CD1c-positive myeloid dendritic cell (primary cell): ENCODE measurements around the gene PDE3B.
"Not testable (repeated sequence)": the region's sequence is repeated elsewhere in the genome, so short reads cannot be mapped to it uniquely, and the experiment has no call there.

ENCODE experiments used
- DNase-seq: peaks from one replicate; pipeline ENCODE4 v3.0.0-alpha.2; 2016; ENCODE audit errors: extremely low spot score

The PDE3B gene

DNA sequence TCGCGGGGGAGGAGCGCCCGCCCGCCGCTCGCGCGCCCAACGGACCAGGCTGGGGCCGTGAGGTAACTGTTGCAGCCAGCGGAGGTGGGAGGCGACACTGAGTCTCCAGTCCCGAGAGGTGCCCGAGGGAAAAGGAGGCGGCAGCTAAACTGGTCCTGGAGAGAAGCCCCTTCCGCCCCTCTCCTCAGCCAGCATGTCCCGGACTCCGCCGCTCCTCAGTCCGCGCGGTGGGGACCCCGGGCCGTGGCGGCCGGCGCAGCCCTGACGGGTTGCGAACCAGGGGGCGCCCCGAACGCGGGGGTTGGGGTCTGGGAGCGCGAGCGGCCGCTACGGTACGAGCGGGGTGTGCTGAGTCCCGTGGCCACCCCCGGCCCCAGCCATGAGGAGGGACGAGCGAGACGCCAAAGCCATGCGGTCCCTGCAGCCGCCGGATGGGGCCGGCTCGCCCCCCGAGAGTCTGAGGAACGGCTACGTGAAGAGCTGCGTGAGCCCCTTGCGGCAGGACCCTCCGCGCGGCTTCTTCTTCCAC is at the start of gene PDE3B:
TSS of gene PDE3B (plus strand) at position 108 of the 529 bp plus-strand sequence. CDS start at position 380, 272 bp downstream.
- no peak for DNase-seq

DNA sequence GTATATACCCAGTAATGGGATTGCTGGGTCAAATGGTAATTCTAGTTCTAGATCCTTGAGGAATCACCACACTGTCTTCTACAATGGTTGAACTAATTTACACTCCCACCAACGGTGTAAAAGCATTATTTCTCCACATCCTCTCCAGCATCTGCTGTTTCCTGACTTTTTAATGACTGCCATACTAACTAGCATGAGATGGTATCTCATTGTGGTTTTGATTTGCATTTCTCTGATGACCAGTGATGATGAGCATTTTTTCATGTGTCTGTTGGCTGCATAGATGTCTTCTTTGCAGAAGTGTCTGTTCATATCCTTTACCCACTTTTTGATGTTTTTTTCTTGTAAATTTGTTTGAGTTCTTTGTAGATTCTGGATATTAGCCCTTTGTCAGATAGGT is 48.3 kb upstream of the PDE3B start:
- not testable (repeated sequence) for DNase-seq

DNA sequence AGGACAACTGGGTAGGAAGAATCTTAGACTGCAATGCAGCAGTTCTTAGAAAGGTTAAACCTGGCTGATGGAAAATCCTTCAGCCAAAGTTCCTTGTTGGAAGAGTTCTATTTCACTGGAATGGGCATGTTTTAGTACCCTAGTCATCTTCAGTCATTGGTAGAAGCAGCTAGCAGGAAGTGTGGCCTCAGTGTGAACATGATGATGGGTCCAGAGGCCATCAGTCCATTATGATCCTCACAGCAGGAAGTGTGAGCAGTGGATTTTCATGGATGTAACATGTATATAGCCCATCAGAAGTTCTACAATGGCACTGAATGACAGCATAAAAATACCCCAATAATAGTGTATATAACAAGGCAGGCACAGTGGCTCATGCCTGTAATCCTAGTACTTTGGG is 35.9 kb upstream of the PDE3B start:
- DNase-seq: no peak

DNA sequence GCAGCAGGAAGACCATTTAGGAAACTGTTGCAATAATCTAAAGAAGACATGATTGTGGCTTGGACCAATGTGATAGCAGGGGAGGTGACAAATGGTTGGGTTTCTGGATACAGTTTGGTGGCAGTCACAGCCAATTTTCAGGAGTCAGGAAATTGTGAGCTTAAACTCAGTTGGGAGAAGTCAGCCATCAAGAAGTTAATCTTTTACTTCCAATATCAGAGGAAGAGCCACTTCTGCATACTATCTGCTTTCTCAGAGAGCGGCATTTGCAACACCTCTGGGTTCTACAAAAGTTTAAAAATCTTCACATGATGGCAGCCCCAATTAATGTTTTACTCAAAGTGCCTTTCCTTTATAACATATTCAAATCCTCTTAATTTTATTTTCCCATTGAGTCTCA is 33.7 kb upstream of the PDE3B start:
- DNase-seq: no peak

DNA sequence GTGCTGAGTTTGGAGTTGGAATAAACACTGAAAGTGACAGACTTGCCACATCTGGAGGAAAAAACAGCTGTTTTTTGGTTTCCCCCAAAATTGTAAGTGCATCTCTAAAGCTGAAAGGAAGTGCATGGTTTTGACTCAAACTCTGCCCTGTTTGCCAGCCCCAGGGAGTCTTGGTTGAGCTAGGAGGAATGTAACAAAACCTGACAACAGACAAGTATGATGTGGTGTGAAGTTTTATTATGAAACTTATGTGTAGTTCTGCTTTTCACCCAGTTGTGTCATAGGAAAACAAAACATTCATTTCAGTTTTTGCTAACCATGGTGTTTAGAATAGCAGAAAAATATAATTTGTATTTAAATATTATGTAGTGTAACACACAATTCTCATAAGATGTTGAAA is 31.7 kb upstream of the PDE3B start:
- DNase-seq: peak; percentile 75

DNA sequence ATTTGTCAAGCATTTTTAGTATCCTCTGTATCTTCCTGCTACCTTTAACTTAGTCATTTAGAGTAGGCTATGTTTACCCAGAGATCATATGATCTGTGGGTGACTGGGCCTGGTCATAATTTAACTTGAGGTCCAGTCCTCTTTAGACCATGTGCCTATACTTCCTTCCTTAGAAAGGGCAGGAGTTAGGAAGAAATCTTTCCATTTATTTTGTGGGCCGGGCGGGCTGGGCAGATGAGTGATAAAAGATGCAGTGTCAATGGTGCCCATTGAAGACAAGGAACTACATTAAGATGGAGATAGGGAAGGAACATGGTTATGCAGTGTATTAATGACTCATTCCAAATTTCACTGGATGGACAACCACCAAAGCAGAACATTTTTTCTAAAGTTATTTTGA is 30.9 kb upstream of the PDE3B start:
- DNase-seq: peak; percentile 80

DNA sequence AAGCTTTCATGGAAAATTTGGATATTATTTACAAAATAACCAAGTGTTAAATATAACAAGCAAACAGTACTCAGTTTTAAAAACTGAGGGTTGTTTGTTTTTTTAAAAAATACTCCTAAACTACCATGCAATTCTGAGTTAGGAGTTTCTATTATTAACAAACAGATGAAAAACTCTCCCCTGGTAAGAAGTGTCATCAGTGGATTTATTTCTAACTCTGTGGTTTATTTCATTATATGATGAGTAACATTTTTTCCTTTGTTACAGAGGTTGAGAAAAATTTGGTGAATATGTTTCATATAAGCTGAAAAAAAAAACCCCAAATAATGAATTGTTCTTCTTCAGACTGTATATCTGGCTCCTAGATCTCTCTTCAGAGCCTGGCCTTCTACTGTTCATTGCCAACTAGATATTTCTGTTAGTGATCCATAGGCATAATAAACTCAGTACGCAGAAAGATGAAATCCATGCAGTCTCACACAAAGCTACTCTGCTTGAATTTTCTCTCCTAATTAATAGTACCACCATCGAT is 29.4 kb upstream of the PDE3B start:
- no peak for DNase-seq

DNA sequence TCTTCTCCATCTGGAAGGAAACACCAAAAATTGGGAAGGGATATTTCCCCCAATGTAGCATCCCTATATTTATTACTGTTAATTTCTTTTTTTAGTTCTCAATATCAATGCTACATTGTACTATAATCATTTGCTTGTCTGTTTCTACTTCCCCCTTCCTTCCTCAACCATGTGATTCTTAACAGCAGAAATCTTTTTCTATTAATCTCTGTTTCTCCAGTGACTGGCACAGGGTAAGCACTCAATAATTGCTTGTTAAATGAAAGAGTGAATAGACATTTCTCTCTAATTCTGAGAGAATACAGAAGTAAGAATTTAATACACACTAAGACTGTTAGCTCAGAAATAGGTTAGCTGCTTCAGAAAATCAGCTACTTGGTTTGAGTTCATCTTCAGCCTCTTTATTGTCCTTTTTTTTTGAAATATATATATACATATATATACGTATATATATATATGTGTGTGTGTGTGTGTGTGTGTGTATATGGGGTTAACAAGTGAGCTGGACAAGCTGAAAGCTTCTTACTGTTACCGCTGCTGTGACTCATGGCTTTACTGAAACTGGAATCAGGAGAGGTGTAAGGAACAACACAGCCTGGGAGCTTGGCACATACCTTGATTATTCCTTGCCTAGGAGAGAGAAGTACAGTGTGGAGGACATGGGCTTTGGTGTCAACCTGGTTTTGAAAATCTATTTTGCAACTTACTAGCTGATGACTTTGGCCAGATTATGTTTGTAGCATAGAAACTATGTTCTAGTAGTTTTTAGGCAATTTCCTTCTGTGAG is 26.2 kb upstream of the PDE3B start:
- no peak for DNase-seq

DNA sequence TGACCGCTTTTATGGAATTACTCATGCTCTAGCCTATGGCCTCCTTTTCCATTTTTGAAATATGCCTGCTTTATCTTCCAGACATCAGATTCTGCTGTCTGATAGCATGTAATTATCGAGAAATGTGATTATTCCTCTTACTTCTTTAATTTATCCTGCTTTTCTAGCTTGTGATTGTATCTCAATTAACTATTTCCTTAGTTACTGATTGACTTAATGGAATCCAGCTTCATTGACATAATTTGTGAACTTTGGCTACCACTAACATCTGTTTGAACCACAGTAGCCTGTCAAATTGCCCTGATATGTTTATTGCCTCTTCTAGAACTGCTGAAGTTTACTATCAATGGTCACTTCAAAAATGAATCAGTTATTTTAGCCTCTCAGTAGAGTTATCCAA is 25.5 kb upstream of the PDE3B start:
- DNase-seq: no peak

DNA sequence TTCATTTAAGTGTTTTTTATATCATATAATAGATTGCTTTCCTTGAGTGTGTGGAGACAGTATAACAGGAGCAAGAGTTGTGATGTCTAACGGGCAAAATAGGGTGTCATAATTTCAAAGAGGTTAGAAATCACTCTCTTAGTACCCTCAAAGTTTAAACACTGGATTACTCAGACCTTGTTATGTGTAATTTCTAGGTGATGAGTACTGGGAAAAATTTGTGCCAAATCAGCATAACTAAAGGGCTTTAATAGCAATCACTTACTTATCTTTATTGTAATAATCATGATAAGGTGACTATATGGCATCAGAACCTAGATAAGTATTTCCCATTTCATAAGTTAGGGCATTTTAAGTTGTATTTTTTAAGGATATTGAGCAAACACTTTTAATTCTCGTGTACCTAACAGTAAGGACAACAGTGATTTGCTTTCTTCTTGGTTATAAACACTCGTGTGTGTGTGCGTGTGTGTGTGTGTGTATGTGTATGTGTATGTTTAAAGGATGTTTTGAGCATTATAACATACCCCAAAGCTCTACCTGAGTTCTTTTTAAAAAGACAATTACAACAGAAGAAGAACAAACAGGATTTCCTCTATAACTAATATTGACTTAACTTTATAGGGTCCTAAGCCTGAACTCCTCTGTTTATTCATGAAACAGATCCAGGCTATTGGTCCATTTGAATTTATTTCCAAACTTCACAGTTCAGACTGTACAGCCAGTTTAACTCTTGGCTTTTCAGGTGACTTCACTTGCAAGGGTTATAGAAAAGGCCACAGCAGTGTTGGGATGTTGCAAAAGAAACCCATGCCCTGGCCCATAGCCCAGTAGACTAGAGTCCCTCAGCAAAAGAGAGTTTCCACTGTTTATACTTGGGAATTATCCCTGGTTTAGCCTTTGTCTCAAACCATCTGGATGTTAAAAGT is 23.7 kb upstream of the PDE3B start:
- DNase-seq: no peak

DNA sequence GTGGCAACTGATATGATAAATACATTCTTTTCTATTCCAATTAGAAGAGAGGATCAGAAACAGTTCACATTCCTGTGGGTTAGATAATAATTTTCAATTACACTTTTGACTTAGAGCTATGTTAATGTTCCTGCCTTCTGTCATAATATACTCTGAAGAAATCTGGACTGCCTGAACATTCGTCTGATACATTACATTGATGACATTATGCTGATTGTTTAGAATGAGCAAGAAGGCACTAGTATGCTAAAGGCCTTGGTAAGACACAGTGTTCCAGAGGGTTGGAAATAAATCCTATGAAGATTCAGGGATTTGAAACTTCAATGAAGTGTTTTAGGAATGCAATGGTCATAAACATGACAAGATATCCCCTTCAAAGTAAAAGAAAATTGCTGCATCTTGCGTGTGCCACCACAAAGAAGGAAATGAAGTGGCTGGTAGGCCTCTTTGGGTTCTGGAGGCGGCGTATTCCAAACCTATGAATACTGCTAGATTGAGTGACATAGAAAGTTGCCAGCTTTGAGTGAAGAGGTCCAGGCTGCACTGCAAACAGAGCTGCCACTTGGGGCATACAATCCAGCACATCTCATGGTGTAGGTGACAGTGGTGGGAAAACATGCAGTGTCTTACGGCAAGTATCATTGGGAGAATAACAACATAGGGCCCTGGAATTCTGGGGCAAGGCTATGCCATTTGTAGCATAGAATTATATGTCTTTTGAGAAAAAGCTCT is 21.2 kb upstream of the PDE3B start:
- no peak for DNase-seq

DNA sequence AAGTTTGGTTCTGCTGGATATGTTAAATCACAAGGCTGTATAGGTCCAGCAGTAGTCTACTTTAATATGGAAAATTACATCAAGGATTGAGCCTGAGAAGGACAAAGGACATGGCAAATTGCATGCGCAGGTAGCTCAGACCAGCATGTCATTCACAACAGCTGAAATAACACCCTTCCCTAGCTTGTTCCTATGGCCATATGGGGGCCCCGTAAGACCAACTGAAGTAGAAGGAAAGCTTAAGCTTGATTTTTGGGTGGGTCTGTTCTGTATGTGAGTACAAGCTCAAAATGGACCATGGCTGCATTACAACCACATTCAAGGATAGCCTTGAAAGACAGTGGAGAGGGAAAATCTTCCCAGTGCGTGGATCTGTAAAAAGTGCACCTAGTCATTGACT is 20.6 kb upstream of the PDE3B start:
- DNase-seq: no peak

DNA sequence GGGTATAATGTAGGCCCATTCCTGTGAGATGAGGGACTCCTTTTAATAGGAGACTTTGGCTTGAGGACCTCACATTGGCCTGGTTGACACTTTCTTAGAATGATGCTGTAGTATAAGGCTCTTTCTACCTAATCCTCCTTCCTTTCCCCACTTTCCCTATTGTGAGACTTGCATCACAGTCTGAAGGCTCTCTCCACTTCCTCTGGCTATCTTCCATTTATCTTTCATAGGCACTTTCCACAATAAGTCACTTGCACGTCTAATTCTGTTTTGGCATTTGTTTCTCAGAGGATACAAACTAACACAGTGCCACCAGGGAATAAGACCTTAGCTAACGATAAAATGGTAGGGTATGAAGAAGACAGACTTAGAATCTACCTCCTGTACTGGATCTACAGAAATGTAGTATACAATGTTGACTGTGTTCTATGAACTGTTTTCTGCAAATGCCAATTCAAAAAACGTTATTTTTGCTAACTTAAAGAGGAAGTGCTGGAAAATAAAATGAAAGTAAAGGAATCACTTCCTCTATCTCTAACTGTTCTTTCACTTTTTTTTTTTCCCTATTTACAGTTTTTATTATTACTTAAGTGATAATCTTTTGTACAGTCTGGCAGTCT is 17.9 kb upstream of the PDE3B start:
- DNase-seq: peak; percentile 73

DNA sequence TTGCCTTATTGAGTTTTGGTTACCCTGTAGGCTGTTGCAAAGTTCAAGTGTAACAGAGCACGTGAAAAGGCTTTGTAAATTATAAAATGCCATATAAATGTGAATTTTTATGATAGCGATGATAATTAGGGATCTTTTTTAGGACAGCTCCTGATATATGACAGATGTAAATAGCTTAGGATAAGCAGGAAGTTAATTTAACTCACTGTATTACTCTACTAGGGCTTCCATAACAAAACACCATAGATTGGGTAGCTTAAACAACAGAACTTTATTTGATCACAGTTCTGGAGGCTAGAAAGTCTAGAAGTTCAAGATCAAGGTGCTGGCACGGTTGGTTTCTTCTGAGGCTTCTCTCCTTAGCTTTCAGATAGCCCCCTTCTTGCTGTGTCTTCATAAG is 17.0 kb upstream of the PDE3B start:
- DNase-seq: no peak

DNA sequence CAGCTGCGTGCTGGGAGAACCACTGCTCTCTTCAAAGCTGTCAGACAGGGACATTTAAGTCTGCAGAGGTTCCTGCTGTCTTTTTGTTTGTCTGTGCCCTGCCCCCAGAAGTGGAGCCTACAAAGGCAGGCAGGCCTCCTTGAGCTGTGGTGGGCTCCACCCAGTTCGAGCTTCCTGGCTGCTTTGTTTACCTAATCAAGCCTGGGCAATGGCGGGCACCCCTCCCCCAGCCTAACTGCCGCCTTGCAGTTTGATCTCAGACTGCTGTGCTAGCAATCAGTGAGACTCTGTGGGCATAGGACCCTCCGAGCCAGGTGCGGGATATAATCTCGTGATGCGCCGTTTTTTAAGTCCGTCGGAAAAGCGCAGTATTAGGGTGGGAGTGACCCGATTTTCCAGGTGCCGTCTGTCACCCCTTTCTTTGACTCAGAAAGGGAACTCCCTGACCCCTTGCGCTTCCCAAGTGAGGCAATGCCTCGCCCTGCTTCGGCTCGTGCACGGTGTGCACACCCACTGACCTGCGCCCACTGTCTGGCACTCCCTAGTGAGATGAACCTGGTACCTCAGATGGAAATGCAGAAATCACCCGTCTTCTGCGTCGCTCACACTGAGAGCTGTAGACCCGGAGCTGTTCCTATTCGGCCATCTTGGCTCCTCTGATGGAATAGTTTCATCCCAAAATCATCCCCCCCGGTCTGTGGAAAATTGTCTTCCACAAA is 9.9 kb upstream of the PDE3B start:
- not testable (repeated sequence) for DNase-seq

DNA sequence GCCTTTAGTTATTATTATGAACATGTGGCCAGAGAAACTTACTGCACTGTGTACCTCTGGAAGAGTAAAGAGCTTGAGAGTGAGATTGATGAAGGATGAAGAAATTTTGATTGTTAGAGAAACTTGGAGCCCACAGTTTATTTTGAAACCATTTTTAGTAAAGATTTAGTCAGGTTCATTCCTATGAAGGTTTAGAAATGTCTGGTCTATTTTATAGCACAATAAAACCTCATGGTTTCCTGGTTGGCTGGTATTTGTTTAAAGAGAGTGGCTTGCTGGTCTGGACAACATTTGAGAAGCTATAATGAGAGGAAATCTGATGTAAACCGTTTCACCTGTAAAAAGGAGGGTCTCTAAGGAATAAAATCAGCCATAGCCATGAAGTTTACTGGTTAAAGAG is 8.8 kb upstream of the PDE3B start:
- DNase-seq: no peak

DNA sequence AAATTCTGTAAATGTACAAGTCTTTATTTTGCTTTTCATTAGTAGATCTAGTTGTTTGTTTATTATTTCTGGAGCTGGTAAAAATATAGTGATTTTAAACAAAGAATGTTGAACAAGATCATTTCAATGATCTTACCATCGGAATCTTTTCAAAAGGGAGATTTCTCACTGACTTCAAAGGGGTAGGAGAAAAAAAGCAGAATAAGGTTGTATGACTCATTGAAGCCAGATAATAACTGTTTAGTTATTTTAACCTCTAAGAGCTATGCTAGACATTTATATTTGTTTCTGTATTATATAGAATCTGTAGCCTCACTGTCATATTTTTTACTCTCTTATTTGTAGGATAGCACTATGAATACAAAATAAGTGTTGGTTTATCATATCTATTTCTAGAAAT is 8.1 kb upstream of the PDE3B start:
- peak; percentile 37 for DNase-seq

DNA sequence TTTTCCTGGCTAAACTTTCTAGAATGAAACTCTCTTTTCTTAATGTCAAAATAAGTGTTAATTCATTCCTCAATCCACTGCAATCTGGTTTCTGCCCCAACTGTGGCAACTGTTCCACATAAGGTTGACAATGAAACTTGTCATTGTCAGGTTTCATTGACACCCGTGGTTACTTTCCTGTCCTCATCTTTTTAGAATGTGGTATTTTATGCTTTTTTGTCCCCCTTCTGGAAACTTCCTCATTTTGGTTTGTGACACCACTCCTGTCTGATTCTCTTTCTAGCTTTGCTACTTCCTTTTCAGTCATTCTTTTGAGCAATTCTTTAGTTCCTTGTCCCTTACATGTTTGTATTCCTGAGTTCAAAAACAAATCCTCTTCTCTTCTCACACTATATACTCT is 7.5 kb upstream of the PDE3B start:
- peak; percentile 78 for DNase-seq

DNA sequence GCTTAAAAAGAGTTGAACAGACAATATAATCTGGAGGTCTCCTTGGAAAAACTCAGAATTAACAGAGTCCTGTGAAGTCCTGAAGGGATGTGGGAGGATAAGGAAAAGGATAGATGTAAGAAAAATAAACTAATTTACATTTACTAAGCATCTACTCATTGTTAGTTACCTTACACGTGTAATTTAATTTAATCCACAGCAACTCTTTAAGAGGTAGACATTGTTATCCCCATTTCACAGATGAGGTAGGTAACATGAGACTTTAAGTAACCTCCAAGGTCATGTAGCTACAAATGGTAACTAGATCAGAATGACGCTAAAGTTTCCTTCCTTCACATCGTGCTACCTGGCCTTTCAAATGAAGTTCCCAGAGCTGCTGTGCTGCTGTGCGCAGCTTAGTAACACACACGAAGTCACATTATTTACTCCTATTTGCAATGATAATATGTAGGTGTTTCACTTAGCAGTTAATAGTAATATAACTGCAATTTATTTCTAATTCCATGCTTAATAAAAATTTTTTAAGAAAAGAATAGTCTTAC is 5.7 kb upstream of the PDE3B start:
- no peak for DNase-seq

DNA sequence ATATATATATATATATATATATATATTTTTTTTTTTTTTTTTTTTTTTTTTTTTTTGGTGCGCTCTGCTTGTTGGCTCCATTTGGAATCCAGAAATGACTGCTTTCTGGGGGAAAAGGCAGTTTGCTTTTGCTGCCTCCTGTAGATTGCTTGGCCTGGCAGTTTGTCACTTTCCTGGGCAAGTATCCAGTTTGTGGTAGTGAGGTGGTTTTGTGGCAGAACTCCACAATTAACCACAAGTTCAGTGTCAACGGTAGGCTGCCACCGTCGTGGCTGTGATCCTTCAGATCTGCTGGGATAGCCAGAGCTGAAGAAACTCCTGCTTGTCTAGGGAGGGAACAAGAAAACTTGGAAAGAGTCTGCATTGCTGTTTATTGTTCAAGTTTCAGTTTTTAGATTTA is 5.0 kb upstream of the PDE3B start:
- no peak for DNase-seq
